K562 (cell line): ENCODE data around the gene HHIPL2. TPM values are rescaled to one million over a fixed set of nuclear protein-coding genes. Genes with fewer than 3 reads are reported as not detected.
A peak's percentile ranks its signal among the peaks of the same experiment; 100 is the strongest.

Experiments
- ELF4 ChIP-seq: fragments of 450-650 bp; formaldehyde crosslinking; IDR thresholded peaks from 2 replicates; pipeline ENCODE4 v1.4.0; 2022; ENCODE audit warnings: missing genetic modification characterization
- ID3 ChIP-seq, 2 experiments: fragments of 250-450 bp in 1 of 2; fragments of 450-650 bp in 1 of 2; sonication (Bioruptor Pico) in 1 of 2; IDR thresholded peaks; 2 replicates each; pipeline versions ENCODE4 v1.6.1 to v1.8.0; 2016 to 2021; ENCODE audit warnings: mild to moderate bottlenecking in 2 of 2, moderate library complexity in 2 of 2, missing compliant biosample characterization in 1 of 2, missing genetic modification characterization in 1 of 2
- MGA ChIP-seq: fragments of 450-650 bp; IDR thresholded peaks from 2 replicates; pipeline ENCODE4 v1.6.1; 2016; ENCODE audit warnings: mild to moderate bottlenecking, moderate library complexity
- NKRF ChIP-seq: fragments of 450-650 bp; IDR thresholded peaks from 2 replicates; pipeline ENCODE4 v1.6.1; 2016; ENCODE audit warnings: borderline replicate concordance
- PRPF4 ChIP-seq: fragments of 200-400 bp; formaldehyde crosslinking; IDR thresholded peaks from one replicate; pipeline ENCODE4 v1.6.1; 2017; ENCODE audit warnings: low read length, low read depth, mild to moderate bottlenecking; ENCODE audit not compliant: insufficient read depth, poor library complexity, severe bottlenecking
- SAFB2 ChIP-seq: fragments of 200-400 bp; formaldehyde crosslinking; IDR thresholded peaks from 2 replicates; pipeline ENCODE4 v1.6.1; 2018; ENCODE audit warnings: borderline replicate concordance, low read length, low read depth, moderate library complexity; ENCODE audit not compliant: severe bottlenecking
- SMARCA4 ChIP-seq: fragments of 450-650 bp; IDR thresholded peaks from 2 replicates; pipeline ENCODE4 v1.6.1; 2016
- TAF7 ChIP-seq: fragments of 450-650 bp; IDR thresholded peaks from 2 replicates; pipeline ENCODE4 v1.6.1; 2016; ENCODE audit warnings: missing genetic modification characterization, missing compliant biosample characterization
- XRCC3 ChIP-seq: fragments of 450-650 bp; IDR thresholded peaks from 2 replicates; pipeline ENCODE4 v1.6.1; 2017; ENCODE audit warnings: mild to moderate bottlenecking, moderate library complexity
- ZNF277 ChIP-seq: fragments of 250-450 bp; sonication (Bioruptor Pico); IDR thresholded peaks from 2 replicates; pipeline ENCODE4 v1.8.0; 2022; ENCODE audit warnings: inconsistent platforms, mild to moderate bottlenecking, moderate library complexity, borderline replicate concordance
- ZNF511 ChIP-seq: sonication (generic); formaldehyde crosslinking; IDR thresholded peaks from 2 replicates; pipeline ENCODE4 v1.8.0; 2022; ENCODE audit warnings: mild to moderate bottlenecking, missing genetic modification reagents
- polyA plus RNA-seq, 8 experiments: library from polyadenylated mRNA; depleted of rRNA in 4 of 8; stranded (reverse) in 5 of 8; unstranded in 3 of 8; fragments of >200 nt; fragmentation: Nextera tagmentation in 2 of 8; fragmentation: Illumina TruSeq in 1 of 8; extraction: Ambion mirVana in 2 of 8; extraction: Trizol in 1 of 8; gene quantifications; 2 replicates each; pipeline versions ENCODE4 v1.2.1 to v1.2.3, GENCODE V29; 2011 to 2014; ENCODE audit warnings: inconsistent platforms in 1 of 8, missing spikeins in 1 of 8
- total RNA-seq, 7 experiments: library from RNA; depleted of rRNA in 6 of 7; stranded (reverse); fragments of >200 nt in 6 of 7; fragmentation: Illumina TruSeq in 2 of 7; extraction: Trizol in 2 of 7; gene quantifications; 2 replicates each; pipeline versions ENCODE4 v1.2.1 to v1.2.3, GENCODE V29; 2011 to 2021; ENCODE audit warnings: low replicate concordance in 1 of 7

Gene HHIPL2
- total and polyA plus RNA-seq, 9 of the 15 experiments (the other 6 are each of a cell fraction or from before 2014, with no cell fraction given): 0.05 to 0.60 (median 0.20) TPM; not detected in 1

GRCh38 chr1:222530852-222531251 lies 17.1 kb downstream of the HHIPL2 start (continued):
- TF ChIP-seq MGA (peak; percentile 43; the same call in 1 of the 2 replicates), TAF7 (tag) (no peak), ID3 (CRISPR knock-in tag; IDR thresholded peaks at IDR 0.05) (no peak), ID3 (tag; IDR thresholded peaks at IDR 0.05) (no peak), ELF4 (CRISPR knock-in tag) (no peak), NKRF (no peak), ZNF511 (CRISPR knock-in tag) (no peak), SAFB2 (no peak), SMARCA4 (no peak), PRPF4 (no peak), ZNF277 (no peak), XRCC3 (no peak)
